Activated CD8-positive, alpha-beta memory T cell treated with anti-CD3 and anti-CD28 coated beads for 48 hours (primary cell): ENCODE results near the gene ADISSP.

Source experiments
- DNase-seq, 3 experiments: peaks; one replicate each; pipeline ENCODE4 v3.0.0-alpha.2; 2020; ENCODE audit warnings: low read depth in 2 of 3, low spot score in 2 of 3

ADISSP gene

GRCh38 chr20:3739054-3739925 is 28.3 kb downstream of the ADISSP start:
- no peak for DNase-seq

- DNase-seq, result no peak
Observed at GRCh38 chr20:3738111-3739053, 29.2 kb downstream of the ADISSP start.

GRCh38 chr20:3735768-3736167 is 31.8 kb downstream of the ADISSP start:
- no peak for DNase-seq

- no peak for DNase-seq
Observed at GRCh38 chr20:3734111-3734843, 33.3 kb downstream of the ADISSP start.

GRCh38 chr20:3733119-3733995 is 34.2 kb downstream of the ADISSP start:
- DNase-seq, result no peak

- DNase-seq, result no peak
Observed at GRCh38 chr20:3732327-3733118, 35.0 kb downstream of the ADISSP start, which contains the start of gene HSPA12B. TSS of gene HSPA12B (plus strand) at chr20:3732685. CDS start at chr20:3738675, 5,990 bp downstream.

GRCh38 chr20:3731944-3732326 is 35.6 kb downstream of the ADISSP start:
- DNase-seq, result no peak

- no peak for DNase-seq
Observed at GRCh38 chr20:3730803-3731672, 36.5 kb downstream of the ADISSP start.

GRCh38 chr20:3729811-3730540 is 37.6 kb downstream of the ADISSP start:
- DNase-seq, result no peak

- no peak for DNase-seq
Observed at GRCh38 chr20:3729378-3729777, 38.2 kb downstream of the ADISSP start.

- DNase-seq, result no peak
Observed at GRCh38 chr20:3728876-3729275, 38.7 kb downstream of the ADISSP start.

- DNase-seq, result no peak
Observed at GRCh38 chr20:3728354-3728753, 39.2 kb downstream of the ADISSP start.

GRCh38 chr20:3727401-3728021 is 40.0 kb downstream of the ADISSP start:
- no peak for DNase-seq

GRCh38 chr20:3724356-3724755 is 43.2 kb downstream of the ADISSP start:
- DNase-seq, result no peak

- no peak for DNase-seq
Observed at GRCh38 chr20:3723284-3723683, 44.3 kb downstream of the ADISSP start.

- no peak for DNase-seq
Observed at GRCh38 chr20:3721912-3722311, 45.6 kb downstream of the ADISSP start.

- no peak for DNase-seq
Observed at GRCh38 chr20:3720626-3721025, 46.9 kb downstream of the ADISSP start.
